ENCODE results near the gene EEF2K. TPM values are rescaled to one million over a fixed set of nuclear protein-coding genes. Genes with fewer than 3 reads are reported as not detected.

EEF2K gene
- total and polyA plus RNA-seq, 2 of the 13 experiments (the other 11 are each of a cell fraction or from before 2014, with no cell fraction given) = 22.0 to 23.8 TPM

GRCh38 chr16:22195695-22196558 lies 10.2 kb upstream of the EEF2K start (continued):
- TF ChIP-seq CTCF (CRISPR knock-in tag; IDR thresholded peaks at IDR 0.05) (peak; percentile 87), MATR3 (CRISPR knock-in tag; IDR thresholded peaks at IDR 0.05) (no peak), ZNF362 (CRISPR knock-in tag; IDR thresholded peaks at IDR 0.05; ENCODE audit: borderline replicate concordance) (no peak), ZNF776 (CRISPR knock-in tag; IDR thresholded peaks at IDR 0.05) (no peak; the same call in 1 of the 2 replicates), ZNF549 (CRISPR knock-in tag; IDR thresholded peaks at IDR 0.05) (no peak), KLF9 (CRISPR knock-in tag; IDR thresholded peaks at IDR 0.05; ENCODE audit: low read depth) (peak; percentile 97), RFX5 (IDR thresholded peaks at IDR 0.05; ENCODE audit: low read depth, low read length) (no peak), MXI1 (IDR thresholded peaks at IDR 0.05; ENCODE audit: borderline replicate concordance, low read depth, low read length) (peak; percentile 71; the same call in 1 of the 3 replicates), STAG1 (CRISPR knock-in tag; IDR thresholded peaks at IDR 0.05) (peak; percentile 77), ZFP91 (CRISPR knock-in tag; IDR thresholded peaks at IDR 0.05; ENCODE audit: borderline replicate concordance) (peak; percentile 45; the same call in 1 of the 2 replicates), ZNF431 (CRISPR knock-in tag; IDR thresholded peaks at IDR 0.05; ENCODE audit: borderline replicate concordance, low read depth) (no peak), RAD51 (IDR thresholded peaks at IDR 0.05; ENCODE audit: borderline replicate concordance) (no peak), MAFG (CRISPR knock-in tag; IDR thresholded peaks at IDR 0.05) (no peak), ZNF747 (CRISPR knock-in tag; IDR thresholded peaks at IDR 0.05; ENCODE audit: borderline replicate concordance) (peak; percentile 94; the same call in 1 of the 2 replicates), ZNF10 (CRISPR knock-in tag; IDR thresholded peaks at IDR 0.05; ENCODE audit: borderline replicate concordance, low read depth) (no peak), SNRNP70 (IDR thresholded peaks at IDR 0.05; ENCODE audit: low read depth, low read length) (no peak), ZBTB4 (CRISPR knock-in tag; IDR thresholded peaks at IDR 0.05; ENCODE audit: borderline replicate concordance) (no peak), SNAI1 (CRISPR knock-in tag; IDR thresholded peaks at IDR 0.05; ENCODE audit: borderline replicate concordance) (0 out of 2 replicates have a peak, but pooled peaks have one; percentile 10), ZNF33A (CRISPR knock-in tag; IDR thresholded peaks at IDR 0.05; ENCODE audit: borderline replicate concordance) (no peak), ZNF350 (CRISPR knock-in tag; IDR thresholded peaks at IDR 0.05; ENCODE audit: borderline replicate concordance, low read depth) (peak; percentile 98; the same call in 1 of the 2 replicates), GPN1 (CRISPR knock-in tag; IDR thresholded peaks at IDR 0.05; ENCODE audit: borderline replicate concordance) (no peak)

All from HepG2 (cell line).